HPDE6-E6E7 (cell line): Measurements from ENCODE around the gene TPD52L1.
"Not testable (repeated sequence)": the region's sequence is repeated elsewhere in the genome, so short reads cannot be mapped to it uniquely, and the experiment has no call there.

Experiments
- DNase-seq: peaks from one replicate; pipeline ENCODE4 v3.0.0; 2011; ENCODE audit warnings: missing footprints; ENCODE audit errors: extremely low spot score

Gene TPD52L1

DNA sequence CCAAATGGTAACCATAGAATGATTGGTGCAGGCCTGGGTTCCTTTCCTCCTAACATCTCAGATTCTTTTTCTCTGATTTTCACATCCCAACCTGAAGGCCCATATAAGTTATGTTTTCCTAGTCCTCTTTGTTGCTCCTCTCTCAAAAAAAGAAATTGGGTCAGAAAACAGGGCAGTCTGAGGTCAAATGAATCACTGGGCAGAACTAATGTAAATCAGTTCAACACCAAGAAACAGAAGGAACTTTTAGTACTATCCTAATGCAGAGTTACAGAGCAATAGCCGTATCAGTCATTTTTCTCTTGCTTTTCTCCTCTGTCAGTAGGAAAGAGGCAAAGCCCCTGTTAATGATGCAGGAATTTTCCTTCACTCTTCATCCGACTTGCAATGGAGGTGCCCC is 11.0 kb upstream of the TPD52L1 start:
- no peak for DNase-seq

DNA sequence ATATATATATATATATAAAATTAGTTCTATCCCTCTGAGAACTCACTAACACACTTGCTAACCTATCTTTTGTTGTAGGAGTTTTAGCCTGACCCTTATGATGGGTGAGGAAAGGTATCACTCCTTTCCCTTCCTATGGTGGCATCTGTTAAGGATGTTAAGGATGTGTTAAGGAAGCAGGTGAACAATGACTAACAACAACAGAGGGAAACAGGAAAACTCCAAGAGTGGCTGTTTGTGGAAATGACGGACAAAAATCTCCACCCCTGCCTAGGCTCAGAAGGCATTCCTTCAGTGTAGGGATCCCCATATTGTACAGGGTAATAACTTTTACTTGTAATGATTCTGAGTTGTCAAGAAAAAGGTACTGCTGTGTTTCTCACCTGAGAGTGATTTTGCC is 8.8 kb upstream of the TPD52L1 start:
- no peak for DNase-seq

DNA sequence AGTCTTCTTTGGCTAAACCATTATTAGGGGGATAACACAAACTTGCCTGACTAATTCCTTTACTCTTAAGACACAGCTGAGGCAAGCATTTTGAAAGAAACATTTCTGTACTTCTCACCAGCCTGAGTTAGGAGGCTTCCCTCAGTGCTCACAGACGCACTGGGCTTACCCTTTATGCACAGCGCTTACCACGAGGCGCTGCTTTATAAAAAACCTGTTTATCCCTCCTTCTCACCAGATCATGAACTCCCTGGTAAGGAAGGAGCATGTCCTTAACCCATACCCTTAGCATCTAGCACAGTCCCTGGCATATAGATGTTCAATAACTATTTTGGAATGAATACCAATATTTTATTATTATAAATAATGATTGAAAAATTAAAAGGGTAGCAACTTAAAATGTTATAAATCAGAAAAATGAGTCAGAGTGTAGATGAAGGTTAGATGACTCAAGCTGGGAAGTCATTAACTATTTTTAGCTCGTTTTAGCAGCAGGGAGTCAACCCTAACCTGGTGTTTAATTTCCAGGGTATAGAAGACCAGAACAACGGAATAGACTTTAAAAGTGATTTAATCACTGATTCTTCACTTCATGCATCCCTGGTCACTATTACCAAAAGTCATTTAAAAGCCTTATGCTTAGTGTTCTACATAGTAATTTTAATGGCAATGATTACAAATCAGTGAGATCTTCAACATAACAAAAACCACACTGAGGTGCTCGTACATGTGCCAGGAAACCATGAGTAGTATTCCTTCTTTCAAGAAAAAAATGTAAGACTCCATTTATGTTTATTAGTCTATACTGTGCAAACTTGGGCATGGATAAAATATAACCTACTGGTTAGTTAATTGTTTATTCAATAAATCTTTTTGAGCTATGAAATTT is 4.1 kb upstream of the TPD52L1 start:
- DNase-seq = peak; percentile 40

DNA sequence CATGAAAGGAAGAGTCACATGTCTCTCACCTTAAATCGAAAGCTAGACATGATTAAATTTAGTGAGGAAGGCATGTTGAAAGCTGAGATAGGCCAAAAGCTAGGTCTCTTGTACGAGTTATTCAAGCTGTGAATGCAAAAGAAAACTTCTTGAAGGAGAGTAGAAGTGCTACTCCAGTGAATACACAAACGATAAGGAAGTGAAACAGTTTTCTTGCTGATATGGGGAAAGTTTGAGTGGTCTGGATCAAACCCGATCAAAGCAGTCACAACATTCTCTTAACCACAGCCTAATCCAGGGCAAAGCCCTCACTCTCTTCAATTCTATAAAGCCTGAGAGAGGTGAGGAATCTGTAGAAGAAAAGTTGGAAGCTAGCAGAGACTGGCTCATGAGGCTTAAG is 1.9 kb upstream of the TPD52L1 start:
- DNase-seq = no peak

DNA sequence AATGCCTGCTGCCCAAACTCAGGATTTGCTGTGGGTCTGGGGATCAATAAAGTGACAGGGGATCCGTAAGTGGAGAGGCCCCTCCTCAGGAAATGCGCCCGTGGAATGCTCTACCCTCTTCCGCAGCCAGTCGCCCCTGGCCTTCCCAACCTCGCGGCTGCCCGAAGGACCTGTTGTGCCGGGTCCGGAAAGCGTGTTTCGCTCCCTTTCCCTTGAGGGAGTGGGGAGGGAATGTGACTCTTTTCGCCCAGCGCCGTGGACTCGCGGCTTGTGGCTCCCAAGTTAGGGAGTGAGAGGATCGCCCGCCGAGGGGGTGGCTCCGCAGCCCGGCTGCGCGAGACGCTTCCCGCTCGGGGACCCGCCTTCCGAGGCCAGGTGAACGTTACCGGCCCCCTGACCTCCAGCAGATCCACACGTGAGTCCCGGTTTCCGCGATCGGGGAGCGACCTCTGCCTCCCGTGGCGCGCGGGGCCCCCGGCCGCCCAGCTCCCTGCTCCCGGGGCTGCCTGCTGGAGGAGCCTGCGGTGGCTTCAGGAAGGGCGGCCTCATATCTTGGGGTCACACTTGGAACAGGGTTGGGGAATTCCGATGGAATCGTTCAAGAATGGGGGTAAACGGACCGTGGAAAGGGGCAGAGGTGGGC is 666 bp downstream of the TPD52L1 start:
- peak; percentile 19 for DNase-seq

DNA sequence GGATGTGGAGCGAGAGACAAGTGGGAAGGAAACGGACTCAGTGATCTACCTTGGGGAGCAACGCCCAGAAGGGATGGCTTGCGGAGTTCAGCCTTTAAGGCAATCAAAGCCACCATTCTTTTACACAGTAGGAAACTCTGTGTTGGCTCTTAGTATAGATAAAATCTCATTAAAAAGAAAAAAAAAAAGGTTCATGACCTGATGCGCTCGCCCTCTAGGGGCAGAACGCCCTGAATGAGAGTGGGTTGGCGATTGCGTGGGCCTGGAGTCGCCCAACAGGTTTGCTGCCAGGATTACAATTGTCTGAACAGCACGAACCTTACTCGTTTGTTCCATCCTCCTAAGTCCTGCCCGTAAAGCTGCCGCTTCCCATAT is 1.2 kb downstream of the TPD52L1 start:
- peak; percentile 64 for DNase-seq

DNA sequence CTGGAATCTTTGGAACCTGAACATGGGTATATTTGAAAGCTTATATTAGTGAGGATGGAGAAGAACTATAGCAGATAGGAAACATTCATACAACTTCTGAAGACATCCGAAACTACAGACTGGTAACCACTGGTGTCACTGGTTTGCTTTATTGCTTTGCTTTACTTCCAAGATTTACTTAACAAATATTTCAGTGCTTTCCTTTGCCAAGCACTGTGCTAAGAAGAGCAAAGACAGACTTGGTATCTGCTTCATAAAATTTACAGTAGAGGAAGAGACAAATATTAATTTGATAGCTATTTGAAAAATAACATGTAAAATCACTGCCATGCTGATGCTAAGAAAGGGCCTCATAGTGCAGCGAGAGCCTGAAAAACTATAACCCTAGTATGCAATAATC is 1.8 kb downstream of the TPD52L1 start:
- no peak for DNase-seq

DNA sequence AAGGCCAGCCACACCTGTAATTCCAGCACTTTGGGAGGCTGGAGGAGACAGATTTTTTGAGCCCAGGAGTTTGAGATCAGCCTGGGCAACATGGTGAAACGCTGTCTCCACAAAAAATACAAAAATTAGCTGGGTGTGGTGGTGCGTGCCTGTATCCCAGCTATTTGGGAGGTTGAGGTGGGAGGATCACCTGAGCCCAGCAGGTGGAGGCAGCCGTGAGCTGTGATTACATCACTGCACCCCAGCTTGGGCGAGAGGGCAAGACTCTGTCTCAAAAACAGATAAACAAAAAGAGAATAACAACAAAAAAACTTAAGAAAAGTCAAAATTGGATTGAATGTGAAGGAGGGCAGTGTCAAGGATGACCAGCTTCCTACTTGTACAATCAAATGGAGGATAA is 2.9 kb downstream of the TPD52L1 start:
- DNase-seq = no peak

DNA sequence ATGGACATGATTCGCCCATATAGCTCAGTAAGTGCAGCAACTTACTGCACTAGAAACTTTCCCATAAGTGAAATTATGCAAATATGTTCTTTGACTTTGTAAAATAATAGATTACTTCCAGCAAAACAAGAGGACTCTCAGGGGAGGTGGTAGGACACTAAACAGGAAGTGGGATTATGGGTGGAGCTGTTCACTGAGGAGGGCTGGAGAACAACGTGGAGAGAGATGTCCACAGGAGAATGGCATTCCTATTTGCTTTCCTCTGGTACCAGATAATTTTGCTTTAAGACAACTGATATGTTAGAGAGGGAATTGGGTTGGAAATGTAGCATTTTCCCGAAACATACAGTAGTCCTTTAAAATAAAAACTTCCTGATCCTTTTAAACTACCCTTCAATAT is 3.7 kb downstream of the TPD52L1 start:
- DNase-seq = no peak

DNA sequence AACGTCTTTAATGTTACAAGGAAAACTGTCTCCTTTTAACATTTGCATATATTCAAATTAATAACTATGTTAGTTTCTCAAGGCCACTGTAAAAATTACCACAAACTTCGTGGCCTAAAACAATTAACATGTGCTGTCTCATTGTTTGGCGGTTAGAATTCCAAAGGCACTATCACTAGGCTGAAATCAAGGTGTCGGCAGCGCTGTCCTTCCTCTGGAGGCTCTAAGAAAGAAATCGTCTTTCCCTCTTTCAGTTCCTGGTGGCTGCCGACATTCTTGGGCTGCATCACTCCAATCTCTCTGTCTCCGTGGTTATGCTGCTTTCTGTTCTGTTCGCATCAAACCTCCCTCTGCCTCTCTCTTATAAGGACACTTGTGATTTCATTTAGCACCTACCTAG is 4.2 kb downstream of the TPD52L1 start:
- DNase-seq = no peak

DNA sequence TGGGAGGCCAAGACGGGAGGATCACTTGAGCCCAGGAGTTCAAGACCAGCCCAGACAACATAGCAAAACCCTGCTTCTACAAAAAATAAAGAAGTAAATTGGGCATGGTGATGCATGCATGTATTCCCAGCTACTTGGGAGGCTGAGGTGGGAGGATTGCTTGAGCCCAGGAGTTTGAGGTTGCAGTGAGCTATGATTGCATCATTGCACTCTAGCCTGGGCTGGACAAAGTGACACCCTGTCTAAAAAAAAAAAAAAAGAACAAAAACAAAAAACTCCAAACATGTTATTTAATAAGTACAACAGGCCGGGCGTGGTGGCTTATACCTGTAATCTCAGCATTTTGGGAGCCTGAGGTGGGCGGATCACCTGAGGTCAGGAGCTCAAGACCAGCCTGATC is 9.8 kb downstream of the TPD52L1 start:
- DNase-seq = not testable (repeated sequence)

DNA sequence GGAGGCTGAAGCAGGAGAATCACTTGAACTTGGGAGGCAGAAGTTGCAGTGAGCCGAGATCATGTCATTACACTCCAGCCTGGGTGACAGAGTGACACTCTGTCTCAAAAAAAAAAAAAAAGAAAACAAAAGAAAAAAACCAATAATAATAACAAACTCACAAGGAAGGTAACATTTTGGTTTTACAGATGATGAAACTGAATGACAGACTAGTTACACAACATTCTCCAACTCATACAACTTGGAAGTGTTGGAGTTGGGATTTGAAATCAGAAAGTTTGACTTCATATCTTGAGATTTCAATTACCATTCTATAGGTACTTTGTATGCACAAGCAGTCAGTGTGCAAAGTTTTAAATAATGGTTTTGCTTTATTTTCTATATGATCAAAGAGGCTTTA is 10.2 kb downstream of the TPD52L1 start:
- no peak for DNase-seq

DNA sequence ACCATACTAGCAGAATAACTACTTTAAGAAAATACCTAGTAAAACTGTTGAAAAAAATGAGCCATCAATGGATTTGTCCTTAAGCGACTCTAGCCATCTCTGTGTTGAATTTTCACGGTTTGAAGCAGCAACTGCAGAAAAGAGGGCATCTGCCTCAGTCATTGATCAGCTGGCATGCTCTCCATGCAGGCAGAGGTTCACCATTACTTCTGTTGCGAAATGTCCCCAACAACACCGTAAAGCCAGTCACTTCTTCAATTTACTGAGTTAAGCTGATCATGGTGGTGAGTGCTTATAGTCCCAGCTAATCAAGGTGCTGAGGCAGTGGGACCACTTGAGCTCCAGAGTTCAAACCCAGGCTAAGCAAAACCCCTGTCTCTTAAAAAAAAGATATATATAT is 11.1 kb downstream of the TPD52L1 start:
- DNase-seq = no peak

DNA sequence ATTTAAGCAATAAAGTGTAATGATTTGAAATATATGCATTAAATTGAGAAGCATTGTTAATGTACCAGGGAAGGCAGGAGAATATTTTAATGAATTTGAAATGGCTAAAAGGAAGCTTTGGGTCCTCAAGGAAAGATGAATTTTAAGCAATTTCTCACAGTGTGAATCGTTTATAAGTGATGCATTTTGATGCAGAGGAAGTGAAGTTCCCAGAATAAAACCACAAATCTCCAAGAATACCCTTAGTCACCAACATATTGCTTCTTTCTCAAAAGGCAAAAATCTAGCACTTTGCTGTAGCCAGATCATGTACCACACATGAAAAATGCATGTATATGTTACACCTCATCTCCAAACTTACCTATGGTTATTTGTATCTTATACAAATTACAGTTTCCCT is 11.7 kb downstream of the TPD52L1 start:
- DNase-seq = no peak

DNA sequence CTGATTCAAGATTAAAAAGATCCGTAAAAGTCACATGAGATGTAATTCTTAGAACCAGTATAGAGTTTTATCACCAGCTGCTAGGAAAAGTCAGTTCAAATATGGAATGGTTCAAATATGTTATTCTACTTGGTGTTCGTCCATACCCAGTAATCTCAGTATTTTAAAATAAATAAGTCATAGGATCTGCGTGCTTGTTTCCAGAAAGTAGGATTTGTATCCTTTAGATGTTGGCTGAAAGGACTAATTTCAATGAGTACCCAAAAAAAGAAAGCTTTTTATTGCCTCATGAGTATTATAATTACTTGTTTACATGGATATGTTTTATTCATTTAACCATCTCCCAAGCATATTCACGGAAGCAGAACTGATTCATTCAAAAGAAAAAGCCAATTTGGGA is 12.2 kb downstream of the TPD52L1 start:
- no peak for DNase-seq

DNA sequence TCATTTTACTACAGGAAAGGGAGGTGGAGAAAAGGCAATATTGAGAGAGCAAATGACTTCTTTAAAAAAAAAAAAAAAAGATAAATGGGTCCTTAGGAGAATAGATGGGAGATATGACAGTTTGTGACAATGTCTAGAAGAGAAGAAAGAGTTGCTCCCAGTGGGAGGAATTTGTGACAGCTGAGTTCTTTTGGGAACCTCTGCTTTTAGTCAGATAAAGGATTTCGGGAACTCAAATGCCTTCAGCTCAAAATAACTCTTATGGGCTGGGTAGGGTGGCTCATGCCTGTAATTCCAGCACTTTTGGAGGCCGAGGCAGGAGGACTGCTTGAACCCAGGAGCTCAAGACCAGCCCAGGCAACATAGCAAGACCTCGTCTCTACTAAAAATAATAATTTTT is 13.1 kb downstream of the TPD52L1 start:
- DNase-seq = no peak

DNA sequence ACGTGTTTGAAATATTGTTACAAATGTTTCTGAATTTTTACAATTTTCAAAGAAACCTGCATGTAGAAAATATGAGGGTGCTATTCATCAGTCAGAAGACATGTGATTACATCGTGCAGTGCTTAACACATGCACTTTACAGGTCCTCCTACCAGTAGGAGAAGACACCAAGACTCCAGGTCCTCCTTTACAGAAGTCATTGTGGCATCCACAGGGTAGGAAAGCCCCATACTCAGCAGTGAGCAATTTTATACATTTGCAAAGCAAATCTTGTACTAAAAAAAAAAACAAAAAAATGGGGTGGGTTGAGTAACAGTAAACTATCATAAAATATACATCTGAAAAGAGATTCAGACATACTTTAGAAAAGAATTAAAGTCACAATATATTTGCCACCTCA is 14.0 kb downstream of the TPD52L1 start:
- no peak for DNase-seq

DNA sequence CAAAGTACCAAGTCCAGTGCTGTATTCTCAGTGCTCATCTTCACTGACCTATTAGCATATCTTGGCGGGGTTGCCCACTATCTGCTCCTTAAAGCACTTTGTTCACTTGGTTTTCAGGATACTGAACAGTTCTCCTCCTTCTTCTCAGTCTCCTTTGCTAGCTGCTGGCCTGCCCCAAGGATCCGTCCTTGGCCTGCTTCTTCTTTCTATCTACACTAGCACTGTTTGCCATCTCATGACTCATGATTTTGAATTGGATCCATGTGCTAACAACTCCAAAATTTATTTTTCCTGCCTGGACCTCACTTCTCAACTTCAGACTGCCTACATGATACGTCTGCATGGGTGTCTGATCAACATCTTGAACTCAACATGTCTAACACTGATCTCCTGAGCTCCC is 15.5 kb downstream of the TPD52L1 start:
- no peak for DNase-seq

DNA sequence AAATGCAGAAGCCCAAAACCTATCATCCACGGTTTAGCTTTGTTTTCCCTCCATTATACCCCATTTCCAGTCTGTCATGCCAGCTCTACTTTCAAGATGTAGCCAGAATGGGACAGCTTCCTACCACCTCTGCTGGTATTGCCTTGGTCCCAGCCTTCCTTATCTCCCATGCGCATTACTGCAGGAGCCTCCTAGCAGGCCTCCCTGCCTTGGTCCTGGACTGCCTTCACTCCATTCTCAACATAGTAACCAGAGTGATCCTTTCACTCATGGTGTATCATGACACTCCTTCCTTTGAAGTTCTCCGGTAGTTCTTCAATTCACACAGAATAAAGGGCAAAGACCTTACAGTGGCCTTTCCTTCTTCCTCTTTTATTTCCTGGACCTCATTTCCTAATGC is 15.9 kb downstream of the TPD52L1 start:
- no peak for DNase-seq

DNA sequence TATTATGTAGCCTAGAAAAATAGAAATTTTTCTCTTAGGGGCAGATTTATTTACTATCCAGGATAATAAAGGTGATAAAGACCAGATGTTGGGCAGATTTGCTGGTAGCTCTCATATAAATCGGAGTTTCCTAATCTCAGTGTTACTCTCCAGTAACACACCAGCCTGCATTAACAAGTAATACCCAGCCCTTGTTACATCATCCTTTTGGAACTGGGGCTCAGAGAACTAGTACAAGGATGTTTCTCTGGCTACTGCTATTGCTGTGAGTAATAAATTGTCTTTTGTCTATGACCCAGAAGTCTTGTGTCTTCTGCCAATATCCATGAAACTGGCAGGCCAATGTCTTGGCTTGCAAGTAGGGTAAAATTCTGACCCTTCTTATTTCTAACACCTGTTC is 16.8 kb downstream of the TPD52L1 start:
- no peak for DNase-seq

DNA sequence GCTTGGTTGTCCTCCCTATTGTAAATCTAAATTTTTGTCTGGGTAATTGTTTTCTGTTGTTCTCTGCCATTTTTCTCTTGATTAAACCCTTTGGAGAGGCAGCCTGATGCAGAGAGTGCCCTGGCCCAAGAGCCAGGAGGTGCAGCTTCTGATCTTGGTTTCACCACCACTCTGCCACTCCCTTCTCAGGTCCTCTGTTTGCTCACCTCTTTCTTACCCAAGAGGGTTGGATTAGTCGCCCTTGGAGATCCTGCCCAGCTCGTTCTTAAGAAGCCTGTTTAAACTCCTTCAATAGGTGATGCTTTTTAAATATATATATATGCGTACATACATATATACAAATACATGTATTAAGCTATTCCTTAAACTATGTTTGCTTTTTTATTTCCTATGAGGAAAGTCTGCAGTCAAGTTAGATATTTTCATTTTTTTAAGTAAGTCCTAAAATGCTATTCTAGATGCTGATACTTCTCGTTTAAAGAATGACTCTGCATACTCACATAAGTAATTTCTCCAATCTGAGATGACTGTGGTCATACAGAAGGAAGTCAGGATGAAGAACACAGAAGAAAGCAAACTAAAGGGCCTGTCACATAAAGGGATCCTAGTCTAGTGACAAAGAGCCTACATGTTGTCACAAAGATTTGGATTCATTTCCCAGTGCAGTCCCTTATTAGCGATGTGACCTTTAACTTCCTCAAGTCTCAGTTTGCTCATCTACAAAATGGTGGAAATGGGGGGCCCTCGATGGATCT is 19.9 kb downstream of the TPD52L1 start:
- peak; percentile 33 for DNase-seq

DNA sequence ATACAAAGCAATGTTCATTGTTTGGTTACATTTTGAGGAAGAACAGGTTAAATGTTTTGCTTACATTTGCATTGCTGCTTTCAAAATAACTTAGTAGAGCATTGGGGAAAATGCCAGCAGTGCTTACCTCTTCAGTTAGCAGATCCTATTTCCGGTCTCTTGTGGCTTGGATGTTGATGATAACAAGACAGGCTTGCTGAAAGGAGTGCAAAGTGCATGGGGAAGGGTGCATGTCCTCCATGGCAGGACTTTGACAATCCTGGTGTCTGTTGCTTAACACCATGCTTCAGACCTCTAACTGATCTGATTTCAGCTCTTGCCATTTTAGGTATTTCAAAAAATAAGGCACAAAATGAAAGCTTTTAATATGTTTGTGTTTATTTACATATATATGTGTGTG is 21.1 kb downstream of the TPD52L1 start:
- no peak for DNase-seq
